Measurements from ENCODE around the gene PABPC1L.
A peak's percentile ranks its signal among the peaks of the same experiment; 100 is the strongest.

The PABPC1L gene

GRCh38 chr20:44946271-44946852 lies 36.5 kb downstream of the PABPC1L start:
- no peak for DNase-seq

- no peak for DNase-seq
These were observed 38.2 kb downstream of the PABPC1L start for GRCh38 chr20:44948107-44948506.

GRCh38 chr20:44948513-44948912 lies 38.7 kb downstream of the PABPC1L start:
- no peak for DNase-seq

GRCh38 chr20:44950368-44950767 lies 40.5 kb downstream of the PABPC1L start:
- no peak for DNase-seq

GRCh38 chr20:44952731-44953130 lies 42.9 kb downstream of the PABPC1L start:
- DNase-seq: no peak

- DNase-seq: no peak
These were observed 44.4 kb downstream of the PABPC1L start for GRCh38 chr20:44954211-44954610.

GRCh38 chr20:44955270-44955669 lies 45.4 kb downstream of the PABPC1L start:
- no peak for DNase-seq

GRCh38 chr20:44956410-44956809 lies 46.5 kb downstream of the PABPC1L start:
- no peak for DNase-seq

- no peak for DNase-seq
These were observed 48.4 kb downstream of the PABPC1L start for GRCh38 chr20:44958276-44958675.

GRCh38 chr20:44959082-44959637 lies 49.3 kb downstream of the PABPC1L start:
- DNase-seq: no peak

GRCh38 chr20:44959638-44960102 lies 49.8 kb downstream of the PABPC1L start:
- DNase-seq: peak; percentile 54

GRCh38 chr20:44960103-44960852 lies 50.4 kb downstream of the PABPC1L start, which contains the start of gene TOMM34:
TOMM34 (minus strand) TSS chr20:44960397; CDS start chr20:44960333, 64 bp downstream.
- DNase-seq: peak; percentile 95

- DNase-seq: no peak
These were observed 51.4 kb downstream of the PABPC1L start for GRCh38 chr20:44961011-44961869.

- no peak for DNase-seq
These were observed 52.0 kb downstream of the PABPC1L start for GRCh38 chr20:44961870-44962267.

GRCh38 chr20:44962483-44962882 lies 52.6 kb downstream of the PABPC1L start:
- no peak for DNase-seq

GRCh38 chr20:44963325-44964215 lies 53.7 kb downstream of the PABPC1L start:
- DNase-seq: no peak

- DNase-seq: no peak
These were observed 55.8 kb downstream of the PABPC1L start for GRCh38 chr20:44965651-44966029.

GRCh38 chr20:44966030-44966961 lies 56.4 kb downstream of the PABPC1L start, which contains the start of gene STK4:
STK4 (plus strand) TSS chr20:44966512; CDS start chr20:44966569, 57 bp downstream.
- peak; percentile 95 for DNase-seq

- DNase-seq: no peak
These were observed 57.4 kb downstream of the PABPC1L start for GRCh38 chr20:44967207-44967807.

- no peak for DNase-seq
These were observed 59.5 kb downstream of the PABPC1L start for GRCh38 chr20:44969300-44969894.

Data from activated CD4-positive, alpha-beta T cell treated with anti-CD3 and anti-CD28 coated beads, Interleukin-2, amount 50 U/mL, for 1 hour (primary cell).